GM19239 (cell line): ENCODE results near the gene RIC8B.
"Not testable (repeated sequence)": the region's sequence is repeated elsewhere in the genome, so short reads cannot be mapped to it uniquely, and the experiment has no call there.

Source experiments
- DNase-seq: peaks from one replicate; pipeline ENCODE4 v3.0.0; 2011; ENCODE audit warnings: low spot score; ENCODE audit not compliant: insufficient read length
- FAIRE-seq: peaks from 2 replicates; lab custom pipeline; 2011; peaks lifted over from hg19 to GRCh38; lab: Jason Lieb, UNC

RIC8B gene

GRCh38 chr12:106774005-106774807 lies at the start of gene RIC8B:
Gene RIC8B, plus strand, starts transcription at chr12:106774682. Its CDS starts 64 bp downstream, at chr12:106774746.
- peak; percentile 96 for FAIRE-seq
- DNase-seq, result peak; percentile 74

DNA sequence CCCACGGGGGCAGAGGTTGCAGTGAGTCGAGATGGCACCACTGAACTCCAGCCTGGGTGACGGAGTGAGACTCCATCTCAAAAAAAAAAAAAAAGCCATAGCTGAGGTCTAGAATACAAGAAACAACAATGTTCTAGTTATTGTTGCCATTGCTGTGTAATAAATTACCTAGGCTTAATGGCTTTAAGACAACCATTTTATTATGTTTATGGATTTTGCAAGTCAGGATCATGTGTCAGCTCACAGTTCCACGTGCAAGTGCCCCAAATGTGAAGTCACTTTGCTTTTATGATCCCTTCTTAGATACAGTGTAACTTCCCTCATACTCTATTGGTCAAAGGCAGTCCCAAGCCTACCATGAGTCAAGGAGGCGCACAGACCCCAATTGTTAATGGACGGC lies 49.5 kb upstream of the RIC8B start:
- no peak for DNase-seq
- FAIRE-seq, result no peak

GRCh38 chr12:106726603-106727202 lies 47.8 kb upstream of the RIC8B start:
- not testable (repeated sequence) for FAIRE-seq, DNase-seq

- FAIRE-seq (no peak), DNase-seq (no peak)
Measured at GRCh38 chr12:106729611-106730010, 44.9 kb upstream of the RIC8B start.

GRCh38 chr12:106732890-106733289 lies 41.6 kb upstream of the RIC8B start:
- no peak for FAIRE-seq
- DNase-seq, result no peak

GRCh38 chr12:106733660-106734059 lies 40.8 kb upstream of the RIC8B start:
- no peak for FAIRE-seq
- no peak for DNase-seq

GRCh38 chr12:106736051-106736957 lies 38.2 kb upstream of the RIC8B start:
- DNase-seq, result no peak
- no peak for FAIRE-seq

DNA sequence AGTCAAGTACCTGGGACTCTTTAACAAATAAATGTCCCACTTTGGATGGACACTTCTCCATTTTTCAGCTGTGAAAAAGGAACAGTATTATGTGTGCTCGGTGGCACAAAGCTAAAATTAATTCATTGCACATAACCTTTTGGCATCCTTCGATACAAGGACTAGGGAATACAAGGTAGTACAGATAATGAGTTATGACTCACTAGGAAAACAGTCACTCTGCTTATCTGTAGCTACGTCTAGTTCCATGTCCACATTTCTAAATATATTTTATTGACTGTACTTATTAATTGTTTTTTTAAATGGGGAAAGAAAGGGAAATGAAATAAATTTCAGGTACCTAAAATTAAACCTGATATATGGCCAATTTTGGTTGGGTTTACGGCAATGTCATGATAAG lies 35.2 kb upstream of the RIC8B start:
- no peak for FAIRE-seq

GRCh38 chr12:106739815-106740530 lies 34.5 kb upstream of the RIC8B start:
- FAIRE-seq (no peak), DNase-seq (no peak)

More for the DNA sequence above, 35.2 kb upstream of the RIC8B start:
- DNase-seq, result no peak

DNA sequence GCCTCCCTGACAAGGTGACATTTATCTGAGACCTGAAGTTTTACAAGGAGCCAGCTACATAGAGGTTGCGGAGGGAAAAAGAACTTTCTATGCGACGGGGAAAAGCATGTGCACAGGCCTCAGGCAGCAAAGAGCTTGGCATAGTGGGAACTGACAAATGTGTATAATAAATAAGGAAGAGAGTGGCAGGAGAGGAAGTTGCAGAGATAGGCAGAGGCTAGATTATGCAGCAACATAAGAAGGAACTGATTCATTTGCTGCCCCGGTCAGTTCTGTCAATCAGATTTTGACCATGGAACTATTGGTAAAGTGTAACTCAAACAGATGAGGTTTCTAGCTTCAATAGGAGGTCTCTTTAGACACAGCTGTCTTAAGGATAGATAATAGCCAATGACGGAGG lies 33.7 kb upstream of the RIC8B start:
- no peak for FAIRE-seq
- no peak for DNase-seq

GRCh38 chr12:106741247-106741646 lies 33.2 kb upstream of the RIC8B start:
- DNase-seq (no peak), FAIRE-seq (no peak)

- DNase-seq (no peak), FAIRE-seq (no peak)
Measured at GRCh38 chr12:106743270-106743988, 31.1 kb upstream of the RIC8B start.

DNA sequence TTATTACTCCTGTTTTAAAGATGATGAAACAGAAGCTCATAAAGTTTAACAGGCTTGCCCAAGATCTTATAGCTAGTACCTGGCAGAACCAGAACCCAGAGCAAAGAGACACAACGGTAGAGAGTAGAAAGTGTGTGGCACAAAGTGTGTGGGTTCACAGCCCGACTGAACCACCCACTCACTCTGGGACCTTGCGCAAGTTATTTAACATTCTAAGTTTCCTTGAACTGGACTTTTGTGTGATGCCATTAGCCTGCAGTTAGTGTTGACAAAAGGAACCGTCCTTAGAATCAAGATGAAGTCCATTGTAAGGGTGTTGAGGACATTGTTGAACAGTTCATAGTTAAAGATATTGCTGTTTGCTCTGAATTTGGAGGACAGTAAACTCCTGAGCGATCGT lies 29.9 kb upstream of the RIC8B start:
- FAIRE-seq, result no peak
- no peak for DNase-seq

GRCh38 chr12:106745181-106745745 lies 29.2 kb upstream of the RIC8B start:
- no peak for DNase-seq
- FAIRE-seq, result no peak

GRCh38 chr12:106747973-106748436 lies 26.5 kb upstream of the RIC8B start:
- no peak for DNase-seq
- no peak for FAIRE-seq

DNA sequence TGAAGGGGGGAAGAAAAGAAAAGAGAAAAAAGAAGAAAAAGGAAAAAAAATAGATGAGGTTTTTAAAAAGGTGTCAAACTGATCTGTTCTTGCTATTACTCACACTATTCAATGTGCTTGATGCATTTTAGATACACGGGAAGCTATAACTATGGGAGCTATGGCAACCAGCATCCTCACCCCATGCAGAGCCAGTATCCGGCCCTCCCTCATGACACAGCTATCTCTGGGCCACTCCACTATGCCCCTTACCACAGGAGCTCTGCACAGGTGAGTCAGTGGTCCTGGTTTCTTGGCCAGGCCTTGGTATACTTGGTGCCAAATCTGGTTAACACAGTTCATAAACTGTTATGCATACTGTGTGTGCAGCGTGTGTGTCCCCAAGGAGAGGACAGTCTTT lies 24.0 kb upstream of the RIC8B start:
- no peak for DNase-seq
- FAIRE-seq, result no peak

- DNase-seq, result peak; percentile 48
- FAIRE-seq, result peak; percentile 94
Measured at GRCh38 chr12:106753526-106753925, 21.0 kb upstream of the RIC8B start.

DNA sequence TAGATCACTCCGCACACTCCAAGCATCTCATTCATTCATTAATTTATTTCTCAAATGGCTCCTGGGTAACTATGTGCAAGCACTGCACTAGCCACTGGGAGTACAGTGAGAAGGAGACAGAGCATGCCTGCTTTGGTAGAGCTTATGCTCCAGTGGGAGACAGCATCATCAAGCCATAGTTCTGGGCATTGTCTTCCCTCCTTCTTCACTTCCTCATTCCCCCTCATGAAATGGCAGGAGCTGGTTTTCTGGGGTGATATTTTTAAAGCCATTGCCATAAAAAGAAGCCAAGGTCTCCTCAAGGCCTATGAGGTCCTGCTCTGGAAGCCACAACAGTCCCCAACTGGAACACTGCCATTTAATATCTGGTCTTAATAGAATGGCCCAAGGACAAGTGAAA lies 20.2 kb upstream of the RIC8B start:
- FAIRE-seq (no peak), DNase-seq (no peak)
